ENCODE results near the gene MTCL1.

Gene MTCL1

DNA sequence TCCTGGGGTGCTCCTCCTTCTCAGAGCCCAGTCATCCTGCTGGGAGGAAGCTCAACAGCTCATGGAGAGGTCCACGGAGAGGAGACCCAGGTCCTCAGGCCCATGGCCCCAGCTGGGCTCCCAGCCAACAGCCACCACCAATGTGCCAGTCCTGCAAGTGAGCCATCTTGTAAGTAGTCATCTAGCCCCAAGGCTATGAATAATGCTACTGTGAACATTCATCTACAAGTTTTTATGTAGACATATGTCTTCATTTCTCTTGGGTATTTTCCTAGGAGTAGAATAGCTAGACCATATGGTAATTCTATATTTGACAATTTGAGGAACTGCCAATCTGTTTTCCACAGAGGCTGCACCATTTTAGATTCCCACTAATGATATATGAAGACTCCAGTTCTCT, 166.1 kb downstream of the MTCL1 start:
- no peak for DNase-seq

DNA sequence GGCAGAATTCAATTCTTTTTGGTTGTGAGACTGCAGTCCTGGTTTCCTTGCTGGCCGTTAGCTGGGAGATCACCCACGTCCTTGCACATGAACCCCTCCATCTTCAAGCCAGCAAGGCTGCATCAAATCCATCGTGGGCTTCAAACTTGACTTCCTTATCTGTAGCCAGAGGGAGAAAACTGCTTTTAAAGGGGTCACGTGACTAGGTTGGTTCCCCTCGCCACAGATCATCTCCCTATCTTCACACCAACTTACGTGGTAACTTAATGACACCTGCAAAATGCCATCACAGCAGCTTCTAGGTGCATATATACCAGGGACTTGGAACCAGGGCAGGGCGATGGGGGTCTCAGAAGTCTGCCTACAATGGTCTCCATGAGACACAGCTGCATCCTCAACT, 169.5 kb downstream of the MTCL1 start:
- no peak for DNase-seq

DNA sequence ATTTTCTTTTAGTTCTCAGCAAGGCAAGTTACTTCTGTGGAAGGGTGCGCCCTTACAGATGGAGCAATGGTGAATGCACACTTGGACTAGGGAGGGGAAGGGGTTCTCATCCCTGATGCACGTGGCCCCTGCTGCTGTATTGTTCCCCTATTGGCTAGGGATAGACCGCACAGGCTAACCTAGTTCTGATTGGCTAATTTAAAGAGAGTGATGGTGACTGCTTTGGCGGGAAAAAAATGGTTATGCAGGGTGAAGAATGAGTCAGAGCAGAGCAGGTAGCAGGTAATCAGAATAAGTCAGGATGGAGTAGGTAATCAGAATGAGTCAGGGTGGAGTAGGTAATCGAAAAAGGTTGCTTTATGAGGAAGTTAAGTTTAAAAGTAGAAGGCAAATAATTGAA, 171.5 kb downstream of the MTCL1 start:
- no peak for DNase-seq

DNA sequence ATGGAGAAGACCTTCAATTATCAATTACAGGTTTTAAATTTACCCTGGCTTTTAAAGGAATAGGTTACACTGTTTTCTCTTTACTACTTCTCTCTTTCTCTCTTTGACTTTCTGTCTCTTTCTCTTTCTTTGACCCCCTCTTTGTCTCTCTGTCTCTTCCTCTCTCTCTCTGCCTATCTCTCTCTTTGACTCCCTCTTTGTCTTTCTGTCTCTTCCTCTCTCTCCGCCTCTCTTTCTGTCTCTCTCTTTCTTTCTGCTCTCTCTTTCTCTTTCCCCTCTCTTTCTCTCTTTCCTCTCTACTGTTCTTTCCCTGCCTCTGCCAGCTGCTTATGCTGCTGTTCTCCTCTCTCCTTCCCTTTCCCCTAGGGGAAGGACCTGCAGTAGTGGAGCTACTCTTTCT, 175.7 kb downstream of the MTCL1 start:
- no peak for DNase-seq

Data from fibroblast of upper back skin (primary cell).